Right renal cortex interstitium (tissue), 3 donors: Measurements from ENCODE around the gene ABCC1. TPM values are rescaled to one million over a fixed set of nuclear protein-coding genes. Genes with fewer than 3 reads are reported as not detected.

Experiments
- polyA plus RNA-seq, 3 donors: library from polyadenylated mRNA; unstranded; fragments of 120-200 nt; gene quantifications; one replicate each; pipeline ENCODE4 v1.2.1, GENCODE V29; 2013; ENCODE audit not compliant: insufficient read length in 3 of 3

The ABCC1 gene
- polyA plus RNA-seq, 3 donors, result 20.9 to 24.5 (median 23.1) TPM

Other genes starting within 250 kb of the ABCC1 start
- 10 to 100 TPM; 10.2 to 13.5 (median 11.1) TPM for gene MYH11, start 92.6 kb upstream of the ABCC1 start, polyA plus RNA-seq
- gene CEP20, start 61.0 kb upstream of the ABCC1 start, polyA plus RNA-seq, result 10 to 100 TPM; 37.2 to 39.7 (median 38.2) TPM